ENCODE results near the gene CTAG2. TPM values are rescaled to one million over a fixed set of nuclear protein-coding genes. Genes with fewer than 3 reads are reported as not detected.

CTAG2 gene
- total RNA-seq, 1 experiment from 2014 or later: not detected

Other genes with a start within 250 kb of the CTAG2 start
- 49.1 and 65.3 TPM in 2 replicates for gene DNASE1L1, start 244.3 kb downstream of the CTAG2 start, total RNA-seq (2014; rRNA removed; shearing (Covaris generic))
- gene TAFAZZIN, start 242.0 kb downstream of the CTAG2 start, total RNA-seq (2014; rRNA removed; shearing (Covaris generic)): 24.9 and 32.1 TPM in 2 replicates
- gene ATP6AP1, start 224.9 kb downstream of the CTAG2 start, total RNA-seq (2014; rRNA removed; shearing (Covaris generic)): 123 and 144 TPM in 2 replicates
- gene GDI1, start 216.4 kb downstream of the CTAG2 start, total RNA-seq (2014; rRNA removed; shearing (Covaris generic)): 210 and 222 TPM in 2 replicates
- 99.6 and 139 TPM in 2 replicates for gene FAM50A, start 209.4 kb downstream of the CTAG2 start, total RNA-seq (2014; rRNA removed; shearing (Covaris generic))
- gene PLXNA3, start 195.3 kb downstream of the CTAG2 start, total RNA-seq (2014; rRNA removed; shearing (Covaris generic)): 4.3 and 8.9 TPM in 2 replicates
- 102 and 104 TPM in 2 replicates for gene LAGE3, start 174.3 kb downstream of the CTAG2 start, total RNA-seq (2014; rRNA removed; shearing (Covaris generic))
- 74.0 and 101 TPM in 2 replicates for gene UBL4A, start 167.0 kb downstream of the CTAG2 start, total RNA-seq (2014; rRNA removed; shearing (Covaris generic))
- gene SLC10A3, start 162.9 kb downstream of the CTAG2 start, total RNA-seq (2014; rRNA removed; shearing (Covaris generic)): 65.4 and 80.7 TPM in 2 replicates
- gene FAM3A, start 137.3 kb downstream of the CTAG2 start, total RNA-seq (2014; rRNA removed; shearing (Covaris generic)): 53.2 and 72.8 TPM in 2 replicates
- gene G6PD, start 106.7 kb downstream of the CTAG2 start, total RNA-seq (2014; rRNA removed; shearing (Covaris generic)): 157 and 205 TPM in 2 replicates
- gene IKBKG, start 106.0 kb downstream of the CTAG2 start, total RNA-seq (2014; rRNA removed; shearing (Covaris generic)): 52.4 and 70.5 TPM in 2 replicates
- gene CTAG1A, start 68.4 kb downstream of the CTAG2 start, total RNA-seq (2014; rRNA removed; shearing (Covaris generic)): not detected in 2 replicates
- not detected in 2 replicates for gene CTAG1B, start 34.3 kb downstream of the CTAG2 start, total RNA-seq (2014; rRNA removed; shearing (Covaris generic))
- gene GAB3, start 97.5 kb upstream of the CTAG2 start, total RNA-seq (2014; rRNA removed; shearing (Covaris generic)): 6.0 and 15.6 TPM in 2 replicates
- 63.9 and 71.2 TPM in 2 replicates for gene DKC1, start 109.3 kb upstream of the CTAG2 start, total RNA-seq (2014; rRNA removed; shearing (Covaris generic))
- gene MPP1, start 151.9 kb upstream of the CTAG2 start, total RNA-seq (2014; rRNA removed; shearing (Covaris generic)): 59.6 and 69.5 TPM in 2 replicates
- gene SMIM9, start 181.1 kb upstream of the CTAG2 start, total RNA-seq (2014; rRNA removed; shearing (Covaris generic)): not detected in 2 replicates
- gene F8A1, start 232.8 kb upstream of the CTAG2 start, total RNA-seq (2014; rRNA removed; shearing (Covaris generic)): 32.3 and 35.4 TPM in 2 replicates

All from M059J (cell line).